HG03342 (cell line): Measurements from ENCODE around the gene TMEM213.

ENCODE experiments used
- ATAC-seq: cut with Tn5 transposase; IDR thresholded peaks from one replicate; pipeline ENCODE4 v1.9.1; 2021; ENCODE audit warnings: mild to moderate bottlenecking, moderate library complexity; ENCODE audit not compliant: unreplicated experiment

TMEM213 gene

DNA sequence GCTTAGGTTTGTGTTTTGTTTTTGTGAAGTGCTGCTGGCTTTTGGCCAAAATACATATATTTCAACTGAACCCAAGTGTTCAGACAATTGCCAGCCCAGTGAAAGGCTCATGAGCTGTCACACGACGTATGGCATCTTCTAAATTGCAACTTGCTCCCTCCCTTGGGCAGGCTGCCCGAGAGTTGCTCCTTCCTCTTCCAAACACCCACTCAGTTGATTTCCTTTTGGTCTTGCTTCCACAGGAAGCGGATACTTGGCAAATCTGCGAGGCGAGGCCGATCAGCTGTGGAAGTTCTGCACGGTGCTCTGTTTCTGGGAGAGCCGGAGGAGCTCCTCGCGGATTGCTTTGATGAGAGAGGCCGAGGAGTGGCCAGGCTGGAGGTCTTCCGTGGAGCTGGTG lies 39.8 kb downstream of the TMEM213 start:
- ATAC-seq = no peak

- ATAC-seq = no peak
These were observed 40.4 kb downstream of the TMEM213 start for GRCh38 chr7:138838166-138838565.

- ATAC-seq = no peak
These were observed 44.3 kb downstream of the TMEM213 start for GRCh38 chr7:138842111-138842510.

DNA sequence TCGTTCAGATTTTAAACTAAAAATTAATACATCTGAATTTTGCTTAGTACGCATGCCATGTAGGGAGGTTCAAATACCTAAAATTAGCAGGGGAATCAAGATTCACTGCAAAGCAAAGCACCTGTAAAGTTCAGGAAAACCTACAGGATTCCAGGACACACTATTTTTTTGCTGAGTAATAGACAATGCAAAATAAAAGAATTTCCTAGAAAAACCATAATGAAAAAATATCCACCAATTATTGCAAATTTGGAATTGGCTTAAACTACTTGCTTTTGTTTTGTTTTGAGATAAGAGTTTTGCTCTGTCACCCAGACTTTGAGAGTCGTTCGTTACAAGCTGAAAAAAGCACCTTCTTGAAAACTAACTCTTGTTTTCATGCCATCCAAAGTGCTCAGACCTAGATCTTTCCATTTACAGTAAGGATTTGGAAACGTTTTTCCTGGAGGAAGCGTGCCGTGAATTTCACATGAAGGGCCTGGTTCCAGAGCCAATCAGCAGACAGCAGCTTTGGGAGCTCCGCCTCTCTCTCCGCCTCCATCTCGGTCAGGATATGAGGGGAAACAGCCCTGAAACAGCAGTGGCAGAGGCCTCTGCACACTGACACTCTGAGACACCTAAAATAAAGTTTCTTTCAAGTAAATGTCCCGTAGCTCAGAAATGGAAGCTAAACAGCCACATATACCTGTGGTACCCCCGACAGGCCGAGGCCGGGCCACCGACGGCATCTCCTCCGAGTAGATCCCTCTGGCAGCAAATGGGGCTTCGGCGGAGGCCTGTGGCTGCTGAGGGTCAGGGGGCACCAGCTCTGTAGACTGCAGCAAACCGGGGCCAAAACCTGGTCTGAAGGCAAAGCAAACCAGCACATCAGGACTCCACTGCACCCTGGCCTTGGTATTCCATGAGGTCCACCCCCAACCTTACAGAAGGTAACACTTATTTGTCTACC lies 46.1 kb downstream of the TMEM213 start:
- no peak for ATAC-seq

GRCh38 chr7:138845711-138846110 lies 47.9 kb downstream of the TMEM213 start:
- no peak for ATAC-seq

- ATAC-seq = no peak
These were observed 50.5 kb downstream of the TMEM213 start for GRCh38 chr7:138848056-138848980.

DNA sequence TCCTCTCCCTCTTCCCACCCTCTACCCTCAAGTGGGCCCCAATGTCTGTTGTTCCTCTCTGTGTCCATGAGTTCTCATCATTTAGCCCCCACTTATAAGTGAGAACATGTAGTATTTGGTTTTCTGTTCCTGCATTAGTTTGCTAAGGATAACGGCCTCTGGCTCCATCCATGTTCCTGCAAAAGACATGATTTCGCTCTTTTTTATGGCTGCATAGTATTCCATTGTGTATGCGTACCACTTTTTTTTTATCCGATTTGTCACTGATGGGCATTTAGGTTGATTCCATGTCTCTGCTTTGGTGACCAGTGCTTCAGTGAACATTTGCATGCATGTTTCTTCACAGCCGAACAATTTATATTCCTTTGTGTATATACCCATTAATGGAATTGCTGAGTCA lies 51.9 kb downstream of the TMEM213 start:
- no peak for ATAC-seq

GRCh38 chr7:138852469-138852868 lies 54.7 kb downstream of the TMEM213 start:
- ATAC-seq = no peak

DNA sequence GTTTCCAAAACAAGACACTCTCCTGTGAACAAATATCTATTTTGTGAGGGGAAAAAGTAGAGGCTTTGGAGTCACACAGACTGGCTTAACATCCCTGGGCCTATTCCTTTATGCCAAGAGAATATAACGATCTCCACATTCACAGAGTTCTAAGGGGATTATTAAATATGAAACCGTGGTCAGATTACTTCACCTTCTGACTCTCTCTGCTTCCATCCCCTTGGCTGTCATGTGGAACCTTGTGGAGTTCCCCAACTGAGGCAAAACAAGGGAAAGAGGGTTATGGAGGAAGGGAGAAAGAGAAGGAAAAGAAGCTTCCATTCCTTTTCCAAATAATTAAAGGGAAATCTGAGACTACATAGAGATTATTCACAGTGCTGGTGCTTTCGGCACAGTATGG lies 55.7 kb downstream of the TMEM213 start:
- no peak for ATAC-seq

DNA sequence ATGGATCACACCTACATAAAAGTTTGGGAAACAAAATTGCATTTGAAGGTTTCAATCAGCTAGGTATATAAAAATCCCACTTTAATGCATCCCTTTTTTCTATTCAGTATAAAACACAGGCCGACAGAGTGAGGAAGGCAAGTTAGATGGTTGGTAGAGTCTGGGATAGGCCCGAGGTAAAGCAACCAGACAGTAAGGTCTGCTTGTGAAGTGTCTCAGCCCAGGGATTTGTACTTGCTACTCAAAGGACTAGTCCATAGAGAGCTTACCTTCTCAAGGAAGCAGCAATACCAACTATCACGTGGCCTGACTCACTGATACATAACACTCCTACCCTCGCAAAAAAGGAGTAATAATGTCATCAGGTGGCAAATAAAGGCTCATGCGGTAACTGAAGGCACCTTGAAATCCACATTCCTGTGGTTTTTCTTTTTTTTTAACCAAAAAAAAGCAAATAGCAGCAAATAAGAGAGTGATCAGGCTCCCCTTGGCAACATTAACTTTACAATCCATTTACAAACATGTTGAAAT lies 56.4 kb downstream of the TMEM213 start:
- no peak for ATAC-seq

DNA sequence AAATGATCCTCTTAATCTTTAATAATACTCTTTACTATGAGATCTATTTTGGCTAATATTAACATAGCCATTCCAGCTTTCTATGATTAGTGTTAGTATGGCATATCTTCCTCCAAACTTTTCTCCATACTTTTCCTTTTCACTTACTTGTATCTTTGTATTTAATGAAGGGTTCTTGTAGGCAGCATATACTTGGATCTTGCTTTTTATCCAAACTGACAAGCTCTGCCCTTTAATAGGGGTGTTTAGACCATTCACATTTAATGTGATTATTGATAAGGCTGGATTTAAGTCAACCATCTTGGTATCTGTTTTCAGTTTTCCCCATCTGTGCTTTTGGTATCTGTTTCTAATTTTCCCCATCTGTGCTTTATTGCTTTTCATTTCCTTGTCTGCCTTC lies 59.9 kb downstream of the TMEM213 start:
- ATAC-seq = no peak

GRCh38 chr7:138861051-138861450 lies 63.3 kb downstream of the TMEM213 start:
- ATAC-seq = no peak

DNA sequence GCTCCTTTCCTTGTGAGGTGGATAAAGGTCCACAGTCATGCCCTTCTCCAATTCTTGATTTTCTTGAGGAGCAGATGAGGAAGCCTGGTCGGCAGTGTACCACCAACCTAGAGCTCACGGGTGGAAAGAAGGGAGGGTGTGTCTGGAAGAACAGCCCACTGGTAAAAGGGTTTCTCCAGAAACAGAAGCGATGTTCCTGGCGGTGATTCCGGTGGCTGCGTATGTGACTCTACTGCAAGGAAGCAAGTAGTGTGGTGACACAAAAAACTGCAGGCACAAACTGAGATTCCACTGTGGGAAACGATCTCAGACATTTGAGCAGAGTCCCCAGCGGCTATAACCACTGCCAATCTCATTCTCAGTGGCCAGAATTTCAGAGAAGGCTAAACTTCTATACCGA lies 66.1 kb downstream of the TMEM213 start:
- ATAC-seq = no peak

DNA sequence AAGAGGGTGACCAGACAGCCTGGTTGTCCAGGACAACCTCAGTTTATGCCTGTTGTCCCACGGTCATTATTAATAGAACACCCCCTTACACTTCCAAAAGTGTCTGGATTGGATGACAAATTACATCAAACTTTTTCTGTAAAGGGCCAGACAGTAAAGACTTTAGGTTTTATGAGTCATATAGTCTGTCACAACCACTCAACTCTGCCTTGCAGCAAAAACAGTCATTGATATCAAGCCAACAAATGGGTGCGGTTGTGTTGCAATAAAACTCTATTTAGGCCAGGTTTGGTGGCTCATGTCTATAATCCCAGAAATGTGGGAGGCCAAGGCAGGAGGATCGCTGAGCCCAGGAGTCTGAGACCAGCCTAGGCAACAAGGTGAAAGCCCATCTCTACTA lies 66.9 kb downstream of the TMEM213 start:
- ATAC-seq = no peak

DNA sequence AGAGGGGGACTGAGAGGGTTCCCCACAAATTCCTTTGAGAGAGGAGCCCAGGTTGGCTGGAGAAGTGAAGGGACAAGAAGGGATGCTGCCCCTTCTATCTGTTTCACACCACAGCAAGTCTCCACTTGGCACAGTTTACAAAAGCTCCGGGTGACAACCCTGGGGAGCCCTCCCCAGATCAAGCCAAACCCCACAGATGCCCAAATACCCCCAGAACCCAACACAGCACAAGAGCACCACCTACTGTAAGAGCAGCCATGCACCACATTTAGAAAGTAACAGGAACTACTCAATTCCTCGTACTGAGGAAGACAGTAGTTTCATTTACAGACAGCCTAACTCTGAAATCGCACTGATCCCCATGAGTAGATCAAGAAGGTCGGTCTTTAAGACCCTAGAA lies 68.0 kb downstream of the TMEM213 start:
- ATAC-seq = peak; percentile 74

DNA sequence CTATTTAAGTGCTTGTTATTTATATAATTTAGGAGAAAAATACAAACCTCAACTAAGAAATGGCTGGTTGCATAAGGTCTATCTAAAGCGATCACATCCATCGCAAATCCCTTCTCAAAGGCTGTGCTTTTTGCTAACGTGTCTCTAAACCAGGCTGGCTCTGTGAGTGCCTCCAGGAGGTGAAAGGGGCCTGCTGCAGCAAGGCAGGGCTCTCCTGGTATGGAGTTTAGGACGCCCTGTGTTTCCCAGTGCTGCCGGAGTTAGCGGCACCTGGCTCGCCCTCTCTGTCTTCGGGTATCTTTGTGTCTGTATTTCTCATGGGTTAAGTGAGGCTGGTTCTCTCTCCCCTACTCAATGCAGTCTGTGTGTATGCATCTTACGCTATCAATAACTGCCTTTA lies 68.6 kb downstream of the TMEM213 start:
- ATAC-seq = no peak

DNA sequence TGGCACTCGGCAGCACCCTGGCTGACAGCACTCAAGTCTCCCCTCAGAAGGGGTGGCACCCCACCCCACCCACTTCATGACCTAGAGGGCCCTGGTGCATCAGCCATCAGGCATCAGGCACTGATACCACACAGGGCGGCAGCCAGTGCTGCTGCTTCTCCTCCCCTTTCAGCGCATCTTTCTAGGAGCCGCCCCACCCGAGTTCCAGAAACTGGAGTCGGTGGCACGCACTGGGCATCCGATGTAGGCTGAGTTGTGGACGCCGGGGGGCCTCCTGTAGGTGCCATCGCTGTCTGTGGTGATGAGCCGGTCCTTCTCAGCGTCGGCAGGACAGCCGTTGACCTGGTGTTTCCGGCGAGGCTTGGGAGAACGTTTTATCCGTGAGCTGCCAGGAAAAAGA lies 70.0 kb downstream of the TMEM213 start:
- no peak for ATAC-seq

DNA sequence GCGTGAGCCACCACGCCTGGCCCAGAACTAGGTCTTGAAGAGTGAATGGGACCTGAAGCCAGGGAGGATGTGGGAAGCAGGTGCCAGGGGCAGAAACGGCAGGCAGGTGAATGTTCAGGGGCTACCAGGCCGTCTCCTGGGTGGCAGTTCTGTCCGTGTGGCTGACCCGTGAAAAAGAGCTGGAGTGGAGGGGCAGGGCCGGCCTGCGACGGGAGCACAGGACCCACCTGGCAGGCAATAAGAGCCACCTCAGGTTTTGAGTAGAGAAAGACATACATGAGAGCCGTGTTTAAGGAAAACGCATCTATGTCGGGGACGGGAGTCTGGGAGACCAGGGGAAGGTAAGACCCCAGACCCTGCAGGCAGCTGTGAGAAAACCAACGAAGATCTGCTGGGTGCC lies 70.9 kb downstream of the TMEM213 start:
- ATAC-seq = no peak

- ATAC-seq = no peak
These were observed 71.6 kb downstream of the TMEM213 start for GRCh38 chr7:138869353-138869752.

- no peak for ATAC-seq
These were observed 73.4 kb downstream of the TMEM213 start for GRCh38 chr7:138871065-138871813.

- ATAC-seq = no peak
These were observed 74.0 kb downstream of the TMEM213 start for GRCh38 chr7:138871814-138872090.
